Effector memory CD4-positive, alpha-beta T cell (primary cell): Measurements from ENCODE around the gene FTSJ1.
"Not testable (repeated sequence)": the region's sequence is repeated elsewhere in the genome, so short reads cannot be mapped to it uniquely, and the experiment has no call there.

Experiments
- DNase-seq, 3 donors: peaks; one replicate each; pipeline ENCODE4 v3.0.0-alpha.2; 2020
- H3K27ac ChIP-seq: 2 replicates; pipeline ENCODE4 v1.7.0; 2013; ENCODE audit warnings: mild to moderate bottlenecking, low read length, moderate library complexity; ENCODE audit not compliant: insufficient read depth, poor library complexity, severe bottlenecking
- H3K27me3 ChIP-seq: replicated peaks from 2 replicates; pipeline ENCODE4 v1.7.0; 2013; ENCODE audit warnings: mild to moderate bottlenecking, low read length; ENCODE audit not compliant: insufficient read depth, control insufficient read depth, poor library complexity, severe bottlenecking
- H3K36me3 ChIP-seq: 2 replicates; pipeline ENCODE4 v1.7.0; 2013; ENCODE audit warnings: mild to moderate bottlenecking, low read length, moderate library complexity; ENCODE audit not compliant: control insufficient read depth, insufficient read depth
- H3K4me1 ChIP-seq: 2 replicates; pipeline ENCODE4 v1.7.0; 2013; ENCODE audit warnings: low read length, mild to moderate bottlenecking; ENCODE audit not compliant: control insufficient read depth, insufficient read depth, poor library complexity, severe bottlenecking
- H3K4me3 ChIP-seq: 2 replicates; pipeline ENCODE4 v1.7.0; 2013; ENCODE audit warnings: low read length, low read depth, mild to moderate bottlenecking; ENCODE audit not compliant: insufficient read depth, poor library complexity, severe bottlenecking
- H3K9me3 ChIP-seq: 2 replicates; pipeline ENCODE4 v1.7.0; 2013; ENCODE audit warnings: mild to moderate bottlenecking, low read length, moderate library complexity; ENCODE audit not compliant: control insufficient read depth
- total RNA-seq, 3 donors: gene quantifications; one replicate each; lab custom pipeline; 2026; lab: John Stamatoyannopoulos, UW

FTSJ1 gene
- total RNA-seq: 44.2 to 54.6 (median 47.2) reads per million in 3 donors

GRCh38 chrX:48475774-48476577, at the start of gene FTSJ1:
Gene FTSJ1 (plus strand): TSS chrX:48476199. CDS start chrX:48478048, 1,849 bp downstream.
- Histone ChIP-seq H3K27ac (peak within 1 kb of the TSS; percentile 75), H3K36me3 (peaks cover 6% of the 10 kb centered on the region), H3K27me3 (no peaks in the 10 kb centered on the region), H3K9me3 (no peaks in the 10 kb centered on the region), H3K4me3 (peak within 1 kb of the TSS; percentile 59), H3K4me1 (peaks cover 8% of the 10 kb centered on the region)
- DNase-seq: peak; percentile 78 to 87 (median 84)

GRCh38 chrX:48427027-48427716, 48.8 kb upstream of the FTSJ1 start:
- H3K4me3 ChIP-seq, H3K4me1 ChIP-seq, H3K36me3 ChIP-seq, H3K9me3 ChIP-seq, H3K27me3 ChIP-seq, H3K27ac ChIP-seq, DNase-seq: not testable (repeated sequence)

GRCh38 chrX:48429606-48430005, 46.4 kb upstream of the FTSJ1 start:
- not testable (repeated sequence) for H3K27me3 ChIP-seq, H3K36me3 ChIP-seq, DNase-seq, H3K9me3 ChIP-seq, H3K4me3 ChIP-seq, H3K4me1 ChIP-seq, H3K27ac ChIP-seq

GRCh38 chrX:48430166-48430565, 45.8 kb upstream of the FTSJ1 start:
- H3K4me3 ChIP-seq: not testable (repeated sequence)

DNA sequence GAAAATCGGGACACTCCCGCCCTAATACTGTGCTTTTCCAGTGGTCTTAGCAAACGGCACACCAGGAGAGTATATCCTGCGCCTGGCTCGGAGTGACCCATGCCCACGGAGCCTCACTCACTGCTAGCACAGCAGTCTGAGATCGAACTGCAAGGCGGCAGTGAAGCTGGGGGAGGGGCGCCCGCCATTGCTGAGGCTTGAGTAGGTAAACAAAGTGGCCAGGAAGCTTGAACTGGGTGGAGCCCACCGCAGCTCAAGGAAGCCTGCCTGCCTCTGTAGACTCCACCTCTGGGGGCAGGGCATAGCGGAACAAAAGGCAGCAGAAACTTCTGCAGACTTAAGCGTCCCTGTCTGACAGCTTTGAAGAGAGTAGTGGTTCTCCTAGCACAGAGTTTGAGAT, 42.3 kb upstream of the FTSJ1 start:
- not testable (repeated sequence) for H3K36me3 ChIP-seq, DNase-seq, H3K27me3 ChIP-seq, H3K27ac ChIP-seq, H3K4me1 ChIP-seq, H3K4me3 ChIP-seq, H3K9me3 ChIP-seq

More at GRCh38 chrX:48430166-48430565, 45.8 kb upstream of the FTSJ1 start:
- not testable (repeated sequence) for DNase-seq, H3K4me1 ChIP-seq, H3K9me3 ChIP-seq, H3K27me3 ChIP-seq, H3K36me3 ChIP-seq, H3K27ac ChIP-seq

- not testable (repeated sequence) for H3K27me3 ChIP-seq, DNase-seq, H3K36me3 ChIP-seq, H3K9me3 ChIP-seq, H3K4me1 ChIP-seq, H3K4me3 ChIP-seq, H3K27ac ChIP-seq
Measured at GRCh38 chrX:48447201-48447600, 28.8 kb upstream of the FTSJ1 start.

DNA sequence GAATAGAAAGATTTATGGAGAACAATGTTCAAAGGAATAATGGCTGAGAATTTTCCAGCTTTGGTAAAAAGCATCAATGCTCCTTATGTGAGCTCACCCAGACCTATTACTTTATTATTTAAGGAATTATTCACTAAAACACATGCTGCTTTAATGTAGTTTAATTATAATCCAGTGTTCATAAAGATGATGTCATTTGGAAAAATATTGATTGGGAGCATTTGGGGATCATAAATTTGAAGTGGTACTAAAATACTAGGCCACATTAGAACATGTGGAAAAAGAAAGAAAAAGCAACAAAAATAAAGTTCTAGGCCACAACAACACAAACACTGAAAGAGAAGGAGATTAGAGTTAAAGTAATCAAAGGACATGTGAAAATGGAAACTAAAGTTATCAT, 25.9 kb upstream of the FTSJ1 start:
- DNase-seq: no peak
- Histone ChIP-seq H3K27ac (no peak overlapping the region), H3K27me3 (no peaks in the 10 kb centered on the region), H3K36me3 (no peaks in the 10 kb centered on the region), H3K4me1 (no peaks in the 10 kb centered on the region), H3K4me3 (no peak overlapping the region), H3K9me3 (no peaks in the 10 kb centered on the region)

DNA sequence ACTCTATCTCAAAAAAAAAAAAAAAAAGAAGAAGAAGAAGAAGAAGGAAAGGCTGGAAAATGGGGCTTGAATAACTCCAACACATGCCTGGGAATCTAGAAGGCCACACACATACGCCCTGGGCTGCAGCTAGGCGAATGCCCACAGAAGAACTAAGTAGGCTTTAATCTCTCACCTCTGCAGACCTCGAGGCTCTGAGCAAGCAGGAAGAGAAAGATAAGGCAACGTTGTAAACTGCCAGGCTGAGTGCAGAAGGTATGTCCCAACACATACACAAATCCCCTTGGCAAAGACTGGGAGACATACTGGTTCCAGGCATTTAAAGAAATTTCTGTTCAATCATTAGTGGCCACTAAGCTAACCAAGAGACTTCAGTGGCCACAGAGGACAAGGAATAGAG, 24.3 kb upstream of the FTSJ1 start:
- DNase-seq: no peak
- no peaks in the 10 kb centered on the region for H3K36me3 ChIP-seq
- no peaks in the 10 kb centered on the region for H3K9me3 ChIP-seq

DNA sequence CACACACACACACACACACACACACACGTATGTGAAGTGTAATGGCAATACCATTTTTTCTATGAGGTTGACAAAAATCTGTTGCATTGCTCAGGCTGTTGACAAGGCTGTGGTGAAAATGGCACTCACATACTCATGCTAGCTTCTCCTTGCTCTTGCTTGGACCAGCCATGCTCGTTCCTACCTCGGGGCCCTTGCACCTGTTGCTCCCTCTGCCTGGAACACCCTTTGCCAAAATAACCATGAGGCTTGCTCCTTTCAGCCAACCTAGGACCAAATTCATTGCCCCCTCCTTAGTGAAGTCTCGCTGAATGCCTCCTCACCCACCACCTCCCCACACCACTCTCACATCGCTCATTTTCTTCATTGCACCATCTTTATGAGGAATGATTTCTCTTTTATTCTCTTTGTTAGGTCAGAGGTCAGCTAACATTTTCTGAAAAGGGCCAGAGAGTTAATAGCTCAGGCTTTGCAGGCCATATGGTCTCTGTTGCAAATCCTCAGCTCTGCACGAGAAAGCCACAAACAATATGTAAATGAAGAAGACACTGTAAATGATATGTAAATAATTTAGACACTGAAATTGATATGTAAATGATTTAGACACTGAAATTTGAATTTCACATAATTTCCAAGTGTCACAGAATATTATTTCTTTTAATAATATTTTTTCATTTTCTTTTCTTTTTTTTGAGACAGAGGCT, 19.2 kb upstream of the FTSJ1 start:
- no peaks in the 10 kb centered on the region for H3K4me1 ChIP-seq
- DNase-seq: no peak
- H3K9me3 ChIP-seq: no peaks in the 10 kb centered on the region
- no peaks in the 10 kb centered on the region for H3K27me3 ChIP-seq
- peaks cover 7% of the 10 kb centered on the region for H3K36me3 ChIP-seq
- no peak overlapping the region for H3K27ac ChIP-seq
- H3K4me3 ChIP-seq: no peak overlapping the region

More for the DNA sequence above, 24.3 kb upstream of the FTSJ1 start:
- no peaks in the 10 kb centered on the region for H3K27me3 ChIP-seq
- no peaks in the 10 kb centered on the region for H3K4me1 ChIP-seq
- no peak overlapping the region for H3K4me3 ChIP-seq
- H3K27ac ChIP-seq: no peak overlapping the region

DNA sequence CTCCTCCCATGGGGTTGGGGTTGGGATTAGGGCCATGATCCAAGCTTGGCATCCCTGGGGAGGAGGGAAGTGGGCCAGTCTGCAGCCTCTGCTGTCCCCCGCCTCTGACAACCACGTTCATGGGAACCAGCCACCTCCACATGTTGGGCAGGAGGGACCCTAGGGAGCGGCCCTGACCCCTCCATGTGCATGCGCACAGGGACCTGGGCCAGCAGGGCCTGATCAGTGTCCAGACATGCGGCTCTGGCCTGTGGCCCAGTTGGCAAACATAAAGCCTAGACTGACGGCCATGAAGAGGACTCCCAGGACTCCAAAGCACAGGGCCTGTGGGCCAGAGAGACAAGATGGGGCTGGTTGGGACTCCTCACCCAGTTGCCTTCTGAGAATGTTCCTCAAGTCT, 17.3 kb upstream of the FTSJ1 start:
- Histone ChIP-seq H3K4me3 (no peak overlapping the region), H3K36me3 (peaks cover 7% of the 10 kb centered on the region), H3K9me3 (no peaks in the 10 kb centered on the region), H3K27me3 (no peaks in the 10 kb centered on the region), H3K27ac (no peak overlapping the region), H3K4me1 (no peaks in the 10 kb centered on the region)
- no peak for DNase-seq
